HG03103 (cell line): ENCODE results near the gene PPP1R3F.
"Not testable (repeated sequence)": the region's sequence is repeated elsewhere in the genome, so short reads cannot be mapped to it uniquely, and the experiment has no call there.

ENCODE experiments used
- ATAC-seq: cut with Tn5 transposase; IDR thresholded peaks from one replicate; pipeline ENCODE4 v1.9.1; 2021; ENCODE audit warnings: low read depth; ENCODE audit not compliant: unreplicated experiment

The PPP1R3F gene

GRCh38 chrX:49270249-49270921, 792 bp downstream of the PPP1R3F start:
- ATAC-seq: no peak

GRCh38 chrX:49271341-49271740, 1.7 kb downstream of the PPP1R3F start:
- no peak for ATAC-seq

DNA sequence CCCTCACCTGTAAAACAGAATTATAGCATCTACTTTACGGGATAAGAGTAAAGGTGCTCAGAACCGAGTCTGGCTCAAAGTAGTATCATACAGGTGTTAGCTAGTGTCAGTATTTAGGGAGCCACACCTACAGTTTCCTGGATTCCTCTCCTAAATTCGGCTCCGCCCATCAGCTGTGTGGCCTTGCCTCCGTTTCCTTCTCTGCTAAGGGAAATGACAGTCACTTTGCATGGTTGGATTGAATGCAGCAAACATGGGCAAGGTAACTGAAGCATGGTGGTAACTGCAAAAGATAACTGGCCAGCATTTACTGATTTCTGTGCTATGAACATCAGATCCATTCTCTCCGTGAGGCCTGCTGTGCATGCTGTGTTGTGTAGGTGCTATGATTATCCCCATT, 2.8 kb downstream of the PPP1R3F start:
- ATAC-seq: no peak

DNA sequence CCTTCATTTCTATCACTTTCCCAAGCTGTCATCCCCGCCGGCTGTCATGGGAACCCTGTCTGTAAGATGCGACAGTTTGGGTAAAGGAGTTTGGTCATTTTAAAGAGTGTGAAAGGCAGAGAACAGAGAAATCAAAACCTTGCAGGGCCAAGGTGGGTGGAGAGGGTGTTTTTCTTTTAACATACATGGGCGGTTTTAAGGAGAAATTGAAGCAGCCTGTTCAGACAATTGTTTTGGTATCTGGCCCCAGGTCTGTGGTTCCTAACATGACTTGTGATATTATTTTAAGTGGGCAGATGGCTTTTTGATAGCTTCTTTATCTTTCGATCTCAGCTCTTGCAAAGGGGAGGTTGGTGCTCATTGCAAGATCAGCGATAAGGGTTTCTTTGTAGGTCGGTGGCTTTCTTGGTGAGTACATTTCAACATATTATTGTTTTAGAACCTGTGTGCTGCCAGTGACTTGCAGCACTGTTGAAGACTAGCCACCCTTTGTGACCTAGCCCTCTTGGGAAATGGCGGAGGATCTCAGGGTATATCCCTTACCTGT, 3.7 kb downstream of the PPP1R3F start:
- ATAC-seq: no peak

DNA sequence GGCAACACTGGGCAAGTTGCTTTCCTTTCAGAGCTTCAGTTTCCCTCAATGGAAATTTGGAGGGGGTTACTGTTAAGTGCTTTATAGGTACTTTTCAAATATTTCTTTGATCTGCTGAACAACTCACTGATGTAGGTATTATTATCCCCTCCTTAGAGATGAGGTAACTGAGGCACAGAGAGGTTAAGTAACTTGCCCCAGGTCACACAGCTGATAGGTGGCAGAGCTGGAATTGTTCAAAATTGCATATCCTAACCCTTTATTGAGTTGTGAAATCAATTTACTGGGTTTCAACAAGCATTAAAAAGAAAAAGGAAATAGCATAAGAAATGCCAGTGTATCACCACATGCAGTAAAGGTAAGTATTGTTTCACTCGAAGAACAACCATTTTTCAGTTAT, 6.6 kb downstream of the PPP1R3F start:
- ATAC-seq: no peak

DNA sequence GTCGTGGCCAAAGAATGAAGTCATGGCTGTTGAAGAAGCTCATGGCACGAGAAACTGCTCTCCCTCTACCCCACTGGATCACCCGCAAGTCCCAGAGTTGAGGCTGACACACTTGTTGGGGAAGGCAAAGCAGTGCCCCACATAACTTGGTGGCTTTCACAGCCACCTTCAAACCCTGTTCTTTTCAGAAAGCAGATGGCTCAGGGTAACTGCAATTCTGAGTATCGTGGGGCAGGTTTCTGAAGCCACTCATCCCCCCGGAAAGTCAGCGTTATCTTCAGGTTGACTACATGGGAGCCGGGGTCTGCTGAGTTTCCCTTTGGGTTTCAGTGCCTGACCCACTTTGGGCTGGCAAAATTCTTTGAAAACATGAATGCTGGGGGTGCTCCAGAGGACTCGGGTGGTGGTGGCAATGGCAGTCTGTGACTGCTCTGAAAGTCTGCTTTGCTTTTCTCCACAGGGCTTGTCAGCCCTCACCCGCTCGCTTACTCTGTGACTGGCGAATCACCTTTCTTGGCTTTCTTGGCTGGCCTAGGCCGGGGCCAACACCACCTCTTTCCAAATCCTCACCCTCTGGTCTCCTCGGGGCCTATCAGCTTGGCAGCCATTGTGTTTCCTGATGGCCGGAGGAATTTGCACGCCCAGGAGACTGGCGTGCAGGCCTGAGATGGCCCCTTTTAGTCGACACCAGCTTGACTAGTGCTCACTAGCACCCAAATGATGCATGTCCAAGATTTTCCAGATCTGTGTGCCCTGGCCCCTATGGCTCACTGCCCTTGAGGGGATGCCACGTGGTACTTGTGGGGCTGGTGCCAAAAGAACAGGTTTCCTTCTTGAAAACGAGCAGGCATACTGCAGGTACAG, 7.3 kb downstream of the PPP1R3F start:
- ATAC-seq: no peak

DNA sequence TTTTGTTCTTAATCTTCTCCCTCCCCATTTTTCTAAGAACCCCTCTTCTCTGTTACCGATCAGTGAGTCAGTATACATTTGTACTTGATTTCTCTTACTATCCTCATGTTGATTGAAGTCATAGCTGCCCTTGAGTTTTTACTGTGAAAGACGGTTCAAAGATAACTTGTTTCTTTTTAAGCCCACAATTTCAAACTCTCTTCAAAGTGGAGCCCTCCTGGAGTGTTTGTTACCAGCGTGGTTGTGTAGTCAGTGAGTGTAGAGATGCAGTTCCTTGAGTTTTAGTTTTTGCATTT, 7.9 kb downstream of the PPP1R3F start:
- no peak for ATAC-seq

- no peak for ATAC-seq
Measured at GRCh38 chrX:49278081-49278480, 8.5 kb downstream of the PPP1R3F start.

DNA sequence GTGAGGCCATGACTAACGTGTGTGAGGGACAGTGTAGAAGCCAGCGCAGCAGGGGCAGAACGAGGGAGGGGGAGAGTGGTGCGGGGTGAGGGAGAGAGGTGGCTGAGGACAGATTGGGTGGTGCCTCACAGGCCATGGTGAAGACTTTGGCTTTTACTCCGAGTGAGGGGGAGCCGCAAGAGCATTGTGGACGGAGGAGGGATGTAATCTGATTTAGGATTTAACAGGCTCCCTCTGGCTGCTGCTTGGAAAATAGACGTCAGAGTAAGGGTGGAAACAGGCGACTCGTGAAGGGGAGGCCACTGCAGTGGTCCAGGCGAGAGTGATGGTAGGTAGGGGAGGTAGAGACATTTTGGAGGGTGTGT, 13.0 kb downstream of the PPP1R3F start:
- no peak for ATAC-seq

DNA sequence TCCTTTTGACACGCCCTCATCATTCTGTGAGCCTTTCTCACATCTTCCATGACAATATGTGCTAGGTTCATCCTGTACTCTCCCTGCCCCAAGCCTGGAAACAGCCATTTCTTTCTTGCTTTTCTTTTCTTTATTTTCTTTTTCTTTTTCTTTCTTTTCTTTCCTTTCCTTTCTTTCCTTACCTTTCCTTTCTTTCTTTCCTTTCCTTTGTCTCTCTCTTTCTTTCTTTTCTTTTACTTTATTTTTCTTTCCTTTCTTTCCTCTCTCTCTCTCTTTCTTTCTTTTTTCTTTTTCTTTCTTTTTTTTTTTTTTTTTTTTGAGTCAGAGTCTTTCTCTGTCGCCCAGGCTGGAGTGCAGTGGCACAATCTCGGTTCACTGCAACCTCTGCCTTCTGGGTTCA, 14.6 kb downstream of the PPP1R3F start:
- no peak for ATAC-seq

DNA sequence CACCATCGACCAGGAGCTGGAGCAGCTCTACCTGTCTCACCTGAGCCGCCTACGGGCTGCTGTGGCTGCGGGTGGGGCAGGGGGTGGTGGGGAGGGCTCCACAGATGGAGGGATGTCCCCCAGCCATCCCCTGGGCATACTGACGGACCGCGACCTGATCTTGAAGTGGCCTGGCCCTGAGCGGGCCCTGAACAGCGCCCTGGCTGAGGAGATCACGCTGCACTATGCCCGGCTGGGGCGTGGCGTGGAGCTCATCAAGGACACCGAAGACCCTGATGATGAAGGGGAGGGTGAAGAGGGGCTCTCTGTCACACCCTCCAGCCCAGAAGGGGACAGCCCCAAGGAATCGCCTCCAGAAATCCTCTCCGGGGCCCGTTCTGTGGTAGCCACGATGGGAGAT, 16.5 kb downstream of the PPP1R3F start:
- ATAC-seq: no peak

- no peak for ATAC-seq
Measured at GRCh38 chrX:49286581-49286980, 17.0 kb downstream of the PPP1R3F start.

DNA sequence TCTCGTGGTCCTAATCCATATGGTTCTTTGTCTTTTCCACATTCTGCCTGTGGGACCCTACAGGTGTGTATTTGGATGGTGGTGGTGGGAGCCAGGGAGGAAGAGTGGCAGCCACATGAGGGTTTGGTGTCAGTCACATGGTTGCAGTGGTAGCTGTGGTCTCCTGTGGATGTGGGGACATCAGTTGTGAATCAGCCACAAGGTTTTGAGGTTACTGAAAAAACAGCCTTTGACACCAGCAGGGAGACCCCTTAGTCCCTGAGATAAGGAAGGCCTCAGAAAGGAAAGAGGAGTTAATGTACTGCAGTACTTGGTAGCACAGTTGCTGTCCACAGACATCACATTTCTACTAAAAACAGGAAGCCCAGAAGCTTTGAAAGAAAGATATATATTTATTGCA, 18.1 kb downstream of the PPP1R3F start:
- ATAC-seq: no peak

DNA sequence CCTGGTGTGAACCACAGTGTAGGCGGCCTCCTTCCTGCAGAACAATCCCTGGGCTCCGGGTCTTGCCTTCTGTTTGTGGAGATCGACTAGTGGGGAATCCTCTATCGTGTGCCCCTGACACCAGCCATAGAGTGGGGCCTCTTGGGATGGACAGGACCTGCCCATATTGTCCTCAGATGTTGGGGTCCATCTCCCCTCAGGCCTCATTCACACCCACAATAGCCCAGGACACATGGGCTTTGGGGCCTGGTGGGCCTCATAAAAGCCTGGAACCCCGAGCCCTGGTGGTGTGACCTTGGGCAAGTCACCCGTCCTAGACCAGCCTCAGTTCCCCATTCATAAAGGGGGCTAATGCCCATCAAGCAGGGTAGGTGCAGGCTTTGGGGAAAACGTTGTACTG, 20.6 kb downstream of the PPP1R3F start:
- ATAC-seq: no peak

DNA sequence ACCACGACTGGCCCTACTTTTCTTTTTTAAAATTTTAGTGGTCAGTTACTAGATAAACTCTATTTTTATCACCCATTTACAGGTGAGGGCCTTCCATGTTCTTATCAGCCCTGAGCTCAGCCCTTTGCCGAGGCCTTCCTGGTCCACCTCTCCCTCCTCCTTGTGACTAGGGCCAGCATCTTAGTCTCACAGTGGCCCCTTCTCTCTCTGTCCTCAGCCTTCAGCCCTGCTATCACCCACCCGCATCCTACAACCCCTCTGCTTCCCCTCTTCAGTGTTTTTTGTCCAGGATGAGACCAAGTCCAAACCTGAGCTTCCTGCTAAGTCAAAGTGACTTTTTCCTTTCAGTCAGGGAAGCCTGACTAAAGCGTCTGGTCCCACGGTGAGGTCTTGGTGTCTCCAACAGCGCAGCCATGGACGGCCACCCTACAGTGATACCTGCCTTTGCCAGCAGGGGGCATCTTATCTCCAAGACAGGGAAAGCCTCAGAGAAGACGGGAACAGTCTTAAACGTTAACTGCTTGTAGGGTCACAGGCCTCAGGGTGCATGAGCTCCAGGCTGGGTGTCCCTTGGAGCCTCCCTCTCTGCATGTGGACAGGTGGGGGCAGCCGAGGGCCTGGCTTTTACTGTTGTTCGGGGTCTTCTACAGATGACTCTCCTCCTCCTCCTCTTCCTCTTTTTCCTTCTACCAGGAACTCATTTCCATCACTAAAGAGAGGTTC, 22.2 kb downstream of the PPP1R3F start:
- ATAC-seq: no peak

DNA sequence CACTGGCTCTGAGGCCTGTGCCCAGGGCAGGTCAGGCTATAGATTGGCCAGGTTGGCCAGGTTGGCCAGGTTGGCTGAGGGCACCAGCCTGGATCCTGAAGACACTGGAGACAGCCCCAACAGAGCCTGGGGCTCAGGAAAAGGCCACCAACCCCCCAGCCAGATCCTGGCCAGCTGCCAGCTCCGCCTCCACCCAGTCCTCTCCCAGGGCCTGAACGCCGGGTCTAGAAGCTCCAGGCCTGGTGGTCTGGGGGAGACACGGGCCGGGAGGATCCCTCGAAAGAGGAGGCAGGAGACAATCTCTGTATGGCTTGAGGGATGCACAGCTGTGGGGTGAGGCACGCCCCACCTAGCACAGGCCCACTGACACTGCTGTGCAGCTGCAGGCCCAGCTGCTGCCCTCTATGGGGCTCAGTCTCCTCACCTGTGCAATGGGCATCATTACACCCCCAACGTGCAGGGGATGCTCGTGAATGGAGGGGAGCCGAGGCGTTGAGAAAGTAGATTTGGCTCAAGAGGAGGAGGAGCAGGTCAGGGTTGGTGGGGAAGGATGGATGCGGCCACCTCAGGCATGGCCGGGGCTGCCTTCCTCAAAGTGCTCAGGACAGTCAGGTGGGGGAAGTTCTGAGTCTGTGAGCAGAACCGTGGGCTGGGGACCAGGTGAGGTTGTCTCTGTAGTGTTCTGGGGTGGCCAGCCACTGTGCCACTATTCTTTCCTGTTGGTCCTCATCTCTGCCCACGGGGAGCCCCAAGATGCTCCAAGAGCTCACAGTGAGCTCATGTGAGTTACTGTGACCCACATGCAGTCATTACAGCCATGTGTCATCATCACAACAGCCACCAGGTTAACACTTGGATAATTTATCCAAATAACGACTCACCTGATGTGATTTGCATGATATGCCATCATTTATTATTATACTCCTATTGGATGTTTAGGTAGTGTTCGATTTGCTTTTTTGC, 23.1 kb downstream of the PPP1R3F start:
- ATAC-seq: no peak

DNA sequence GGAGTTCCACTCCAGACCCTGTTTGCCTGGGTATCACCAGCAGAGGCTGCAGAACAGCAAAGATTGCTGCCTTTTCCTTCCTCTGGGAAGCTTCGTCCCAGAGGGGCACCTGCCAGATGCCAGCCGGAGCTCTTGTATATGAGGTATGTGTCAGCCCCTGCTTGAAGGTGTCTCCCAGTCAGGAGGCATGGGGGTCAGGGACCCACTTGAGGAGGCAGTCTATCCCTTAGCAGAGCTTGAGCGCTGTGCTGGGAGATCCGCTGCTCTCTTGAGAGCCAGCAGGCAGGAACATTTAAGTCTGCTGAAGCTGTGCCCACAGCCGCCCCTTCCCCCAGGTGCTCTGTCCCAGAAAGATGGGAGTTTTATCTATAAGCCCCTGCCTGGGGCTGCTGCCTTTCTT, 29.7 kb downstream of the PPP1R3F start:
- ATAC-seq: not testable (repeated sequence)

GRCh38 chrX:49300703-49301102, 31.1 kb downstream of the PPP1R3F start:
- ATAC-seq: no peak

GRCh38 chrX:49303346-49303745, 33.8 kb downstream of the PPP1R3F start, which contains the start of gene GAGE10:
Gene GAGE10, plus strand, starts transcription at chrX:49303646. Its CDS starts 1,214 bp downstream, at chrX:49304860.
- ATAC-seq: no peak

- ATAC-seq: not testable (repeated sequence)
Measured at GRCh38 chrX:49307775-49308174, 38.2 kb downstream of the PPP1R3F start.
